Measurements from ENCODE around the gene KIN. TPM values are rescaled to one million over a fixed set of nuclear protein-coding genes. Genes with fewer than 3 reads are reported as not detected.
"Not testable (repeated sequence)": the region's sequence is repeated elsewhere in the genome, so short reads cannot be mapped to it uniquely, and the experiment has no call there.

The KIN gene
- total RNA-seq, 1 experiment from 2014 or later: 27.9 TPM

DNA sequence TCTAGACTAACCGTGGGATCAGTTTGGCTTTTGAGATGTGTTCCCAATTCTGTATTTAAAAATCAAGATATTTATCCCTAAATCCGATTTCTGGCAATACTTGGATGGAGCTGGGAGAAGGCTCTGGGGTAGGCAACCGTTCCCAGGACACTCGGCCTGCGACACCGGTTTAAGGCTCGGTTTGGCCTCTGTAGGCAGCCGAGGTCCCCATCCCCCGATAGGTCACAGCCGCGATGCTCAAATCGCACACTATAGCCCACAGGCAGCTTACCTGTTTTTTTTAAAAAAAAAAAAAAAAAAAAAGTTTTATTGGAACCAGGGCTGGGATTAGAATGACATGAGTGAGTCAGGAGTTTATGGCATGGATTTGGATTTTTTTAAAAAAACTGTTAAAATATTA, 29.8 kb upstream of the KIN start:
- TF ChIP-seq, protein P1, sequence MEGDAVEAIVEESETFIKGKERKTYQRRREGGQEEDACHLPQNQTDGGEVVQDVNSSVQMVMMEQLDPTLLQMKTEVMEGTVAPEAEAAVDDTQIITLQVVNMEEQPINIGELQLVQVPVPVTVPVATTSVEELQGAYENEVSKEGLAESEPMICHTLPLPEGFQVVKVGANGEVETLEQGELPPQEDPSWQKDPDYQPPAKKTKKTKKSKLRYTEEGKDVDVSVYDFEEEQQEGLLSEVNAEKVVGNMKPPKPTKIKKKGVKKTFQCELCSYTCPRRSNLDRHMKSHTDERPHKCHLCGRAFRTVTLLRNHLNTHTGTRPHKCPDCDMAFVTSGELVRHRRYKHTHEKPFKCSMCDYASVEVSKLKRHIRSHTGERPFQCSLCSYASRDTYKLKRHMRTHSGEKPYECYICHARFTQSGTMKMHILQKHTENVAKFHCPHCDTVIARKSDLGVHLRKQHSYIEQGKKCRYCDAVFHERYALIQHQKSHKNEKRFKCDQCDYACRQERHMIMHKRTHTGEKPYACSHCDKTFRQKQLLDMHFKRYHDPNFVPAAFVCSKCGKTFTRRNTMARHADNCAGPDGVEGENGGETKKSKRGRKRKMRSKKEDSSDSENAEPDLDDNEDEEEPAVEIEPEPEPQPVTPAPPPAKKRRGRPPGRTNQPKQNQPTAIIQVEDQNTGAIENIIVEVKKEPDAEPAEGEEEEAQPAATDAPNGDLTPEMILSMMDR (IDR thresholded peaks at IDR 0.05; ENCODE audit: insufficient read depth in 1 of 2, low read depth in 1 of 2, low read length in 1 of 2, severe bottlenecking in 1 of 2, unreplicated experiment in 1 of 2): no peak
- Histone ChIP-seq H3K9me3 (no peaks in the 10 kb centered on the region), H3K4me3 (ENCODE audit: low read depth, low read length) (peak overlapping the region; percentile 95), H3K4me1 (peaks cover 4% of the 10 kb centered on the region; the same call in 1 of the 2 replicates), H3K27me3 (replicated peaks; ENCODE audit: control insufficient read depth, insufficient read depth, low read length) (no peaks in the 10 kb centered on the region), H3K36me3 (ENCODE audit: control insufficient read depth, insufficient read depth, low read length) (no peaks in the 10 kb centered on the region)
- peaks cover 15% of the 10 kb centered on the region for H3K36me3 Mint-ChIP-seq (ENCODE audit: insufficient read depth, unreplicated experiment)
- H3K27me3 Mint-ChIP-seq (ENCODE audit: insufficient read depth, unreplicated experiment): no peaks in the 10 kb centered on the region
- BruUV-seq (replicated peaks): TSS peak; percentile 86
- CTCF ChIA-PET: interaction anchor here (0.6 to 4.0 kb wide), 8 partner anchors 8 to 394 kb away, joined by 3 to 26 read pairs (median 4); partner anchors contain the start of genes ATP5F1C and KIN
- H3K27ac Mint-ChIP-seq (ENCODE audit: unreplicated experiment): peak overlapping the region; percentile 72
- H3K4me1 Mint-ChIP-seq (ENCODE audit: low read depth, unreplicated experiment): peaks cover 8% of the 10 kb centered on the region
- peak overlapping the region; percentile 84 for H3K4me3 Mint-ChIP-seq (ENCODE audit: unreplicated experiment)
- intact Hi-C loops (cut with micrococcal nuclease; ENCODE audit: unreplicated experiment): loop anchor here (5.0 kb wide), 1 partner anchor 130 kb away; no protein-coding TSS in a partner anchor
- POLR2A ChIA-PET: interaction anchor here (0.5 to 2.2 kb wide), 12 partner anchors 8 to 558 kb away, joined by 3 to 45 read pairs (median 4); partner anchors contain the start of genes ATP5F1C and KIN
- peak in 1 of 2 experiments; percentile 55 for DNase-seq
- no peaks in the 10 kb centered on the region for H3K9me3 Mint-ChIP-seq (ENCODE audit: unreplicated experiment)

DNA sequence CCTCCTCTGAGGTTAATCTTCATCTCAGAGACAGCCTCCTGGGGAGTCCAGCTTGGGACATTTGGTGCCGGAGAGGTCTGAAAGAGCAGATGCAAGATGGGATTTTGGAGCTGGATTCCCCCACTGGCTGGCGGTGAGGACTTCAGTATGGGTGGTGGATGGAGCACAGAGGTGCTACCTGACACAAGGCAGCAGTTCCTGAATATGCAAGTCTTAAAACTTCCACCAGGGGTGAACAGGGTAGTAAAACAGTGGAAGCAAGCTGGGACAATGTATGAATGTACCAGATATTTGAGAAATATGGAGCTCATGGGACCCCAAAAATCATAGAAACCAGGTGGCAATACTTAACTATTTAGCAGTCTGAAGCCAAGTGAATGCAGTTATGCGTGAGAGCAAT, 25.7 kb upstream of the KIN start:
- Histone ChIP-seq H3K27me3 (replicated peaks; ENCODE audit: control insufficient read depth, insufficient read depth, low read length) (no peaks in the 10 kb centered on the region), H3K4me1 (peaks cover 4% of the 10 kb centered on the region; the same call in 1 of the 2 replicates), H3K9me3 (no peaks in the 10 kb centered on the region), H3K4me3 (ENCODE audit: low read depth, low read length) (no peak overlapping the region), H3K36me3 (ENCODE audit: control insufficient read depth, insufficient read depth, low read length) (no peaks in the 10 kb centered on the region)
- DNase-seq: no peak
- BruUV-seq (replicated peaks): no TSS peak
- peaks cover 19% of the 10 kb centered on the region for H3K36me3 Mint-ChIP-seq (ENCODE audit: insufficient read depth, unreplicated experiment)
- H3K4me1 Mint-ChIP-seq (ENCODE audit: low read depth, unreplicated experiment): peaks cover 6% of the 10 kb centered on the region
- no peaks in the 10 kb centered on the region for H3K27me3 Mint-ChIP-seq (ENCODE audit: insufficient read depth, unreplicated experiment)
- TF ChIP-seq, protein P1 (IDR thresholded peaks at IDR 0.05; ENCODE audit: insufficient read depth in 1 of 2, low read depth in 1 of 2, low read length in 1 of 2, severe bottlenecking in 1 of 2, unreplicated experiment in 1 of 2): no peak
- no peak overlapping the region for H3K27ac Mint-ChIP-seq (ENCODE audit: unreplicated experiment)
- H3K9me3 Mint-ChIP-seq (ENCODE audit: unreplicated experiment): no peaks in the 10 kb centered on the region
- CTCF ChIA-PET: no interaction called here
- intact Hi-C loops (cut with micrococcal nuclease; ENCODE audit: unreplicated experiment): no loop called here
- H3K4me3 Mint-ChIP-seq (ENCODE audit: unreplicated experiment): no peak overlapping the region
- POLR2A ChIA-PET: no interaction called here

DNA sequence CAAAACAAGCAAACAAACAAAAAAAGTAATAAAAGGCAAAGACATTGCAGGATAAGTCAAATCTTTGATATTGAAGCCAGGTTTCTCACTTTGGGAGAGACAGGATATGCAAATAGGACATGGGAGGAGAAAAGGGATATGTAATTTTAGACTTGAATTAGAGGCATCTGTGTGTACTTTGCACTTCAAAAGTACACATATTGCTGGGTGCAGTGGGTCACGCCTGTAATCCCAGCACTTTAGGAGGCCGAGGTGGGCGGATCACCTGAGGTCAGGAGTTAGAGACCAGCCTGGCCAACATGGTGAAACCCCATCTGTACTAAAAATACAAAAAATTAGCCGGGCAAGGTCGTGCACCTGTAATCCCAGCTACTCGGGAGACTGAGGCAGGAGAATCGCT, 23.9 kb upstream of the KIN start:
- H3K27ac Mint-ChIP-seq (ENCODE audit: unreplicated experiment); CTCF ChIA-PET; DNase-seq; H3K36me3 ChIP-seq (ENCODE audit: control insufficient read depth, insufficient read depth, low read length); BruUV-seq (replicated peaks); intact Hi-C loops (cut with micrococcal nuclease; ENCODE audit: unreplicated experiment); H3K4me1 Mint-ChIP-seq (ENCODE audit: low read depth, unreplicated experiment); H3K9me3 ChIP-seq; H3K4me1 ChIP-seq; H3K27me3 ChIP-seq (replicated peaks; ENCODE audit: control insufficient read depth, insufficient read depth, low read length); H3K9me3 Mint-ChIP-seq (ENCODE audit: unreplicated experiment); H3K27me3 Mint-ChIP-seq (ENCODE audit: insufficient read depth, unreplicated experiment); H3K4me3 Mint-ChIP-seq (ENCODE audit: unreplicated experiment); H3K4me3 ChIP-seq (ENCODE audit: low read depth, low read length): not testable (repeated sequence)
- POLR2A ChIA-PET: interaction anchor here (1.1 kb wide), 1 partner anchor 24 kb away, joined by 4 read pairs; the partner anchor contains the start of genes ATP5F1C and KIN
- H3K36me3 Mint-ChIP-seq (ENCODE audit: insufficient read depth, unreplicated experiment): peaks cover 28% of the 10 kb centered on the region

All from Caco-2 (cell line).